ENCODE data around the gene ANKEF1. TPM values are rescaled to one million over a fixed set of nuclear protein-coding genes. Genes with fewer than 3 reads are reported as not detected.

The ANKEF1 gene
- total and polyA plus RNA-seq, 2 donors (not counting 1 experiment from before 2014, with no cell fraction given) = 1.1 to 3.0 TPM

- H3K4me3 ChIP-seq (ENCODE audit: control extremely low read depth in 1 of 5, extremely low read depth in 1 of 5, insufficient read depth in 1 of 5, low read depth in 2 of 5, low read length in 4 of 5) = no peak overlapping the region
- ChIA-PET POLR2A (no interaction called here), CTCF (interaction anchor here (0.9 to 2.1 kb wide), 4 partner anchors 9 to 99 kb away, joined by 3 to 8 read pairs (median 6); no protein-coding TSS in a partner anchor)
- WGBS (ENCODE audit: insufficient coverage) = 43% methylated on average over 4 of the region's 4 CpGs
- no peak for TF ChIP-seq CTCF (IDR thresholded peaks at IDR 0.05)
- TF ChIP-seq EZH2 (IDR thresholded peaks at IDR 0.05; ENCODE audit: borderline replicate concordance, insufficient read depth, low read depth, low read length, poor library complexity, severe bottlenecking) = no peak
- no peak overlapping the region for H3K9ac ChIP-seq (ENCODE audit: low read length)
- Mint-ChIP-seq H3K4me1 (peaks cover 7% of the 10 kb centered on the region), H3K9me3 (ENCODE audit: insufficient read depth) (no peaks in the 10 kb centered on the region), H3K4me3 (no peak overlapping the region), H3K27me3 (peaks cover 35% of the 10 kb centered on the region), H3K27ac (no peak overlapping the region)
- no peak overlapping the region for H3K4me2 ChIP-seq (replicated peaks; ENCODE audit: low read depth, low read length, poor library complexity, severe bottlenecking)
- H3K27me3 ChIP-seq (replicated peaks in 1 of 4; ENCODE audit: control extremely low read depth in 1 of 4, control insufficient read depth in 3 of 4, insufficient read depth in 4 of 4, low read length in 3 of 4) = peaks cover 0 to 10% (median 5%) of the 10 kb centered on the region in 4 experiments
- DNase-seq = no peak
- H3K4me1 ChIP-seq (ENCODE audit: control insufficient read depth in 2 of 2, insufficient read depth in 2 of 2, low read length in 2 of 2) = no peaks in the 10 kb centered on the region
- no peaks in the 10 kb centered on the region for H3K36me3 ChIP-seq (replicated peaks in 1 of 2; ENCODE audit: control extremely low read depth in 1 of 2, control insufficient read depth in 1 of 2, extremely low read depth in 1 of 2, insufficient read depth in 2 of 2, low read length in 1 of 2)
- no peaks in the 10 kb centered on the region for H3K79me2 ChIP-seq (ENCODE audit: control insufficient read depth, insufficient read depth, low read length)
- intact Hi-C loops (cut with micrococcal nuclease) = no loop called here
- H2AFZ ChIP-seq (ENCODE audit: insufficient read depth, low read depth, low read length, poor library complexity, severe bottlenecking) = no peak overlapping the region
- H4K20me1 ChIP-seq (ENCODE audit: control insufficient read depth, insufficient read depth, low read length, poor library complexity, severe bottlenecking) = no peaks in the 10 kb centered on the region
- ATAC-seq (ENCODE audit: low read depth) = no peak
- H3K27ac ChIP-seq (ENCODE audit: low read length in 2 of 2) = no peak overlapping the region
- no peaks in the 10 kb centered on the region for H3K9me3 ChIP-seq (ENCODE audit: control extremely low read depth in 1 of 3, control insufficient read depth in 2 of 3, insufficient read depth in 1 of 3, low read length in 2 of 3)
Measured at GRCh38 chr20:10077081-10077471, 42.3 kb downstream of the ANKEF1 start.

GRCh38 chr20:10077886-10078285, 43.1 kb downstream of the ANKEF1 start:
- DNase-seq (no peak), ATAC-seq (ENCODE audit: low read depth) (no peak)
- H3K79me2 ChIP-seq (ENCODE audit: control insufficient read depth, insufficient read depth, low read length) = no peaks in the 10 kb centered on the region
- Mint-ChIP-seq H3K27me3 (peaks cover 29% of the 10 kb centered on the region), H3K9me3 (ENCODE audit: insufficient read depth) (no peaks in the 10 kb centered on the region), H3K27ac (no peak overlapping the region), H3K4me3 (no peak overlapping the region), H3K4me1 (peaks cover 7% of the 10 kb centered on the region)
- H4K20me1 ChIP-seq (ENCODE audit: control insufficient read depth, insufficient read depth, low read length, poor library complexity, severe bottlenecking) = no peaks in the 10 kb centered on the region
- no peak overlapping the region for H3K9ac ChIP-seq (ENCODE audit: low read length)
- H3K27ac ChIP-seq (ENCODE audit: low read length in 2 of 2) = no peak overlapping the region
- H3K27me3 ChIP-seq (replicated peaks in 1 of 4; ENCODE audit: control extremely low read depth in 1 of 4, control insufficient read depth in 3 of 4, insufficient read depth in 4 of 4, low read length in 3 of 4) = peaks cover 0 to 10% (median 5%) of the 10 kb centered on the region in 4 experiments
- no peak for TF ChIP-seq EZH2 (IDR thresholded peaks at IDR 0.05; ENCODE audit: borderline replicate concordance, insufficient read depth, low read depth, low read length, poor library complexity, severe bottlenecking)
- no peak for TF ChIP-seq CTCF (IDR thresholded peaks at IDR 0.05)
- no peaks in the 10 kb centered on the region for H3K9me3 ChIP-seq (ENCODE audit: control extremely low read depth in 1 of 3, control insufficient read depth in 2 of 3, insufficient read depth in 1 of 3, low read length in 2 of 3)
- no peak overlapping the region for H3K4me3 ChIP-seq (ENCODE audit: control extremely low read depth in 1 of 5, extremely low read depth in 1 of 5, insufficient read depth in 1 of 5, low read depth in 2 of 5, low read length in 4 of 5)
- 78% methylated on average over 2 of the region's 2 CpGs for WGBS (ENCODE audit: insufficient coverage)
- H3K4me1 ChIP-seq (ENCODE audit: control insufficient read depth in 2 of 2, insufficient read depth in 2 of 2, low read length in 2 of 2) = no peaks in the 10 kb centered on the region
- POLR2A ChIA-PET = no interaction called here
- no peaks in the 10 kb centered on the region for H3K36me3 ChIP-seq (replicated peaks in 1 of 2; ENCODE audit: control extremely low read depth in 1 of 2, control insufficient read depth in 1 of 2, extremely low read depth in 1 of 2, insufficient read depth in 2 of 2, low read length in 1 of 2)
- H3K4me2 ChIP-seq (replicated peaks; ENCODE audit: low read depth, low read length, poor library complexity, severe bottlenecking) = no peak overlapping the region
- CTCF ChIA-PET = interaction anchor here (0.9 to 2.1 kb wide), 4 partner anchors 10 to 100 kb away, joined by 3 to 9 read pairs (median 6); no protein-coding TSS in a partner anchor
- intact Hi-C loops (cut with micrococcal nuclease) = no loop called here
- H2AFZ ChIP-seq (ENCODE audit: insufficient read depth, low read depth, low read length, poor library complexity, severe bottlenecking) = no peak overlapping the region
